Measurements from ENCODE around the gene MDM4. TPM values are rescaled to one million over a fixed set of nuclear protein-coding genes. Genes with fewer than 3 reads are reported as not detected.
A peak's percentile ranks its signal among the peaks of the same experiment; 100 is the strongest.
"Not testable (repeated sequence)": the region's sequence is repeated elsewhere in the genome, so short reads cannot be mapped to it uniquely, and the experiment has no call there.

The MDM4 gene
- polyA plus RNA-seq, 3 donors = 27.2 to 66.0 (median 33.5) TPM

DNA sequence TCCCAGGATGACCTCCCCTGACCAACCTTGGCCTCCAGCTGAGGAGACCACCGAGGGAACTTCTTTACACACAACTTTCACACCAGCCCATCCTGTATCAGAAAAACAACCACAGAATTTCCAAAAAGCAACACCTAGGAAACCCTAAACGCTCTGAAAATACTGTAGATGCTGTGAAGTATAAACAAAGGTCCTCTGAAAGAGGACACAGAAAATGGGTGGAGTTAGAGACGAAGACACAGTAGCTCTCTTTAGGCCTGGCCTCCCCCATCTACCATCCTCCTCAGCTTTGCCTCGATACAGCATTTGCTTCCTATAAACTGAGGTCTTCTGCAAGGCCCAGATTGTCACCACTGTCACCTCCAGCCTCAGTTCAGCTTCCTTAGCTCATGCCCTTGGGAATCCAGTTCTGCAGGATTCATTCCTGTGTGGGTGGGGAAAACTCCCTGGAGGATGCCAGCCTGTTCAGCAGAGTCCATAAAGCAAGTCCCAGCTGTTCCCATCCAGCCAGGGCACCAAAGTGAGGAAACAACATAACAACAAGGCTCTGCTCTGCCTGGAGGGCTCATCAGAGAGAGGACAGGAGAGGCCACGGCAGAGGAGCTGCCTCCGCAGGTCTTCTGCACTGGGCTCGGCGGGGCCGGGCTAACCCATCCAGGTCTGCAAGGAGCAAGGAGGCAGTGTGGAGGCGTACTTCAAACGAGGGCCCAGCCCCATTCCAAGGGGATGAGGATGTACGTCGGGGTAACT, 36.6 kb upstream of the MDM4 start:
- no peak for DNase-seq (ENCODE audit: extremely low read depth in 1 of 11, low read depth in 9 of 11, low spot score in 4 of 11)

DNA sequence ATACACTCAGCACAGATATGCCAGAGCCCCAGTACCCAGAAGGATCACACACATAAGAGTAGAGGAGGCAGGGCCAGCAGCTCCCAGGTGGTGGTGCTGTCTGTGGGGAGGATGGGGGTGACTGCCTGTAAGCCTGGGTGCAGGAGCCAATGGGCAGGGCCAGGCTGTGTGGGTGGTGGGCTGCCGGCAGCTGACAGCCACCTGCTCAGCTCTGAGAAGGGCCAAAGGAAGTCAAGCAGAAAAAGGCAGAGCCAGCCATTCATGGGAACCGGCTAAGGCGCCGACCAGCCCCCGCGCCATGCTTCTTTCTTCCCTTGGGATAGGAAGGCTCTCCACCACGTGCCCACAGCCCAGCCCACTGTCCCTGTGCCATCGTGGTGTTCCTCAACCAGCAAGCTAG, 35.7 kb upstream of the MDM4 start:
- peak in 1 of 11 donors; percentile 50 for DNase-seq (ENCODE audit: extremely low read depth in 1 of 11, low read depth in 9 of 11, low spot score in 4 of 11)

GRCh38 chr1:204483791-204484190, 32.4 kb upstream of the MDM4 start:
- no peak for DNase-seq (ENCODE audit: extremely low read depth in 1 of 11, low read depth in 9 of 11, low spot score in 4 of 11)

GRCh38 chr1:204486513-204487255, 29.5 kb upstream of the MDM4 start:
- DNase-seq (ENCODE audit: extremely low read depth in 1 of 11, low read depth in 9 of 11, low spot score in 4 of 11) = not testable (repeated sequence)

- DNase-seq (ENCODE audit: extremely low read depth in 1 of 11, low read depth in 9 of 11, low spot score in 4 of 11) = no peak
Measured at GRCh38 chr1:204487256-204487615, 29.0 kb upstream of the MDM4 start.

- DNase-seq (ENCODE audit: extremely low read depth in 1 of 11, low read depth in 9 of 11, low spot score in 4 of 11) = no peak
Measured at GRCh38 chr1:204491655-204492054, 24.6 kb upstream of the MDM4 start.

- no peak for DNase-seq (ENCODE audit: extremely low read depth in 1 of 11, low read depth in 9 of 11, low spot score in 4 of 11)
Measured at GRCh38 chr1:204493145-204493983, 22.8 kb upstream of the MDM4 start.

- peak in 1 of 11 donors; percentile 43 for DNase-seq (ENCODE audit: extremely low read depth in 1 of 11, low read depth in 9 of 11, low spot score in 4 of 11)
Measured at GRCh38 chr1:204493984-204494280, 22.3 kb upstream of the MDM4 start.

- peak in 8 of 11 donors; percentile 62 to 86 (median 80) for DNase-seq (ENCODE audit: extremely low read depth in 1 of 11, low read depth in 9 of 11, low spot score in 4 of 11)
Measured at GRCh38 chr1:204494281-204495077, 21.7 kb upstream of the MDM4 start, which contains the start of gene PIK3C2B. PIK3C2B (minus strand) TSS chr1:204494805; CDS start chr1:204469802, 25,003 bp downstream.

GRCh38 chr1:204495078-204495753, 21.0 kb upstream of the MDM4 start:
- no peak for DNase-seq (ENCODE audit: extremely low read depth in 1 of 11, low read depth in 9 of 11, low spot score in 4 of 11)

DNA sequence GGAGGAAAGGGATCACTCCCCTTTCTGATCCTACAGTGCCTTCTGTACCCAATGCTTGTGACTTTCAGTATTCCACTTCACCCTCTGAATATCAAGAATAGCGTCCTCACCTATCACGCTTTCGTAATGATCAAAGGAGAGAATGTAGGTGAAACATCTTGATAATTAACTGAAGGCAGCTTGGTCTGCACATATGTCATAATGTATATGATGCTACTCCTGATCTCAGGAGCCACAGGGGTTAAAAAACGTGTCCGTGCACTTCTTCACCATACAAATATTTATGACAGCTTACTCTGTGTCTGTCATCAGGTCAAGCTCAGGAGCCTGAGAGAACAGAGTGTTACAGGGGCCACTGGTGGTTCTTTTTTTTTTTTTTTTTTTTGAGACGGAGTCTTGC, 20.4 kb upstream of the MDM4 start:
- DNase-seq (ENCODE audit: extremely low read depth in 1 of 11, low read depth in 9 of 11, low spot score in 4 of 11) = no peak

GRCh38 chr1:204498981-204499380, 17.2 kb upstream of the MDM4 start:
- DNase-seq (ENCODE audit: extremely low read depth in 1 of 11, low read depth in 9 of 11, low spot score in 4 of 11) = no peak

DNA sequence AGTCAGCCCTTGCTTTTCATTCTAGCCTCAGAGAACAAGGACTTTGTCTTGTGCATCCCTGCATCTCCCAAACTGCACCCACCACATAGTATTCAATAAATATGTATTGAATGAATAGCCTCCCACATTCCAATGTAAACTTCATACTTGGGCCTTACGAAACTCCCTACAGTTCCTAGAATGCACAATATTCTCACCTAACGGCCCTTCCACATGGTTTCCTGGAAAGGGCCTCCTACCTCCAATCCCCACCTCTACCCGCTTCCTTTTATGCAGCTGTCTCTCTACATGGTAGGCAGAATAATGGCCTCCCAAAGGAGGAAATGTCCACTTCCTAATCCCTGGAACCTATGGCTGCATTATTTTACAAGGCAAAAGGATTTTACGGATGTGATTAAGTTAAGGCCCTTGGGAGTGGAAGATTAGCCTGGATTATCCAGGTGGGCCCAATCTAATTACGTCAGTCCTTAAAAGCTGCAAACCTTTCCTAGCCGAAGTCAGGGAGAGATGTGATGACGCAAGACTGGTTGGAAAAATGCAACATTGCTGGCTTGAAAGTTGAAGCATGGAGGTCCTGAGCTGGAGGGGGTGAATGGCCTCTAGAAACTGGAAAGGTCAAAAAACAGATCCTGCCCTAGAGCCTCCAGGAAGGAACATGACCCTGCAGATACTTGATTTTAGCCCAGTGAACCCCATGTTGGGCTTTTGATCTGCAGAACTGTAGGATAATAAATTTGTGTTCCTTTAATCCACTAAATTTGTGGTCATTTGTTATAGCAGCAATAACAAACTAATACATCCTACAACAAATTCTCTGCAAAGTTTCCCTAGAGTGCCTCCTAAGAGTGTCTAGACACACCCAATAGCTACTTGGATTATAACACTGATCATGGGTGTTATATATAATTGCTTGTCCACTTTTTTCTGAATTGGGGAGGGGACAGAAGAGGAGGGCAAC, 16.4 kb upstream of the MDM4 start:
- DNase-seq (ENCODE audit: extremely low read depth in 1 of 11, low read depth in 9 of 11, low spot score in 4 of 11) = no peak

- DNase-seq (ENCODE audit: extremely low read depth in 1 of 11, low read depth in 9 of 11, low spot score in 4 of 11) = no peak
Measured at GRCh38 chr1:204502241-204502640, 14.0 kb upstream of the MDM4 start.

GRCh38 chr1:204503122-204503912, 12.9 kb upstream of the MDM4 start:
- peak in 6 of 11 donors; percentile 48 to 78 (median 68) for DNase-seq (ENCODE audit: extremely low read depth in 1 of 11, low read depth in 9 of 11, low spot score in 4 of 11)

- no peak for DNase-seq (ENCODE audit: extremely low read depth in 1 of 11, low read depth in 9 of 11, low spot score in 4 of 11)
Measured at GRCh38 chr1:204503913-204504519, 12.2 kb upstream of the MDM4 start.
